Endothelial cell of umbilical vein (primary cell): ENCODE data around the gene PTPN2.

ENCODE experiments used
- EZH2 ChIP-seq: IDR thresholded peaks from 2 replicates; pipeline ENCODE4 v1.6.1; 2012; ENCODE audit warnings: borderline replicate concordance, low read depth, mild to moderate bottlenecking, moderate library complexity, low read length, inconsistent platforms; ENCODE audit not compliant: severe bottlenecking
- JUN ChIP-seq: IDR thresholded peaks from 2 replicates; pipeline ENCODE4 v1.6.1; 2011; ENCODE audit warnings: borderline replicate concordance, low read depth; ENCODE audit not compliant: insufficient read length, insufficient read depth
- MYC ChIP-seq: IDR thresholded peaks from one replicate; pipeline ENCODE4 v1.6.1; 2011; ENCODE audit warnings: mild to moderate bottlenecking, low read depth, low read length
- POLR2A ChIP-seq: IDR thresholded peaks from 2 replicates; pipeline ENCODE4 v1.6.1; 2012; ENCODE audit warnings: low read depth, mild to moderate bottlenecking, control low read depth, low read length
- POLR2AphosphoS5 ChIP-seq: IDR thresholded peaks from 2 replicates; pipeline ENCODE4 v1.6.1; 2012; ENCODE audit warnings: low read depth, mild to moderate bottlenecking, control low read depth, low read length, moderate library complexity; ENCODE audit not compliant: insufficient read depth
- TF ChIP-seq, protein P1 (sequence below), 2 donors: IDR thresholded peaks; 1 replicate in 1 of 2; 2 replicates in 1 of 2; pipeline ENCODE4 v1.5.1; 2011; ENCODE audit warnings: low read length in 2 of 2, mild to moderate bottlenecking in 2 of 2, moderate library complexity in 2 of 2, control low read depth in 1 of 2, inconsistent platforms in 1 of 2, low read depth in 1 of 2; ENCODE audit not compliant: insufficient read depth in 1 of 2; ENCODE audit errors: extremely low read depth in 1 of 2

- TF ChIP-seq POLR2A: no peak
- TF ChIP-seq, protein P1, sequence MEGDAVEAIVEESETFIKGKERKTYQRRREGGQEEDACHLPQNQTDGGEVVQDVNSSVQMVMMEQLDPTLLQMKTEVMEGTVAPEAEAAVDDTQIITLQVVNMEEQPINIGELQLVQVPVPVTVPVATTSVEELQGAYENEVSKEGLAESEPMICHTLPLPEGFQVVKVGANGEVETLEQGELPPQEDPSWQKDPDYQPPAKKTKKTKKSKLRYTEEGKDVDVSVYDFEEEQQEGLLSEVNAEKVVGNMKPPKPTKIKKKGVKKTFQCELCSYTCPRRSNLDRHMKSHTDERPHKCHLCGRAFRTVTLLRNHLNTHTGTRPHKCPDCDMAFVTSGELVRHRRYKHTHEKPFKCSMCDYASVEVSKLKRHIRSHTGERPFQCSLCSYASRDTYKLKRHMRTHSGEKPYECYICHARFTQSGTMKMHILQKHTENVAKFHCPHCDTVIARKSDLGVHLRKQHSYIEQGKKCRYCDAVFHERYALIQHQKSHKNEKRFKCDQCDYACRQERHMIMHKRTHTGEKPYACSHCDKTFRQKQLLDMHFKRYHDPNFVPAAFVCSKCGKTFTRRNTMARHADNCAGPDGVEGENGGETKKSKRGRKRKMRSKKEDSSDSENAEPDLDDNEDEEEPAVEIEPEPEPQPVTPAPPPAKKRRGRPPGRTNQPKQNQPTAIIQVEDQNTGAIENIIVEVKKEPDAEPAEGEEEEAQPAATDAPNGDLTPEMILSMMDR (IDR thresholded peaks at IDR 0.05; ENCODE audit: extremely low read depth in 1 of 2, insufficient read depth in 1 of 2, low read depth in 1 of 2, low read length in 2 of 2): no peak
- no peak for TF ChIP-seq EZH2
- TF ChIP-seq POLR2AphosphoS5: no peak
- TF ChIP-seq MYC: no peak
- TF ChIP-seq JUN: no peak
Measured at GRCh38 chr18:12779456-12779855, 104.6 kb downstream of the PTPN2 start.
